PFSK-1 (cell line): ENCODE data around the gene VWA3A.

Source experiments
- FOXP2 ChIP-seq: optimal IDR thresholded peaks from 2 replicates; pipeline ENCODE3; 2011; ENCODE audit warnings: borderline replicate concordance, control low read depth, inconsistent platforms; ENCODE audit not compliant: insufficient read depth; ENCODE audit errors: extremely low read length, extremely low read depth
- POLR2AphosphoS5 ChIP-seq: IDR thresholded peaks from 2 replicates; pipeline ENCODE4 v1.6.1; 2012; ENCODE audit warnings: low read depth, mild to moderate bottlenecking, control low read depth, low read length, moderate library complexity
- SIN3A ChIP-seq: IDR thresholded peaks from 2 replicates; pipeline ENCODE4 v1.6.1; 2012; ENCODE audit warnings: mild to moderate bottlenecking, low read length, moderate library complexity, borderline replicate concordance; ENCODE audit not compliant: insufficient read depth
- TAF1 ChIP-seq: IDR thresholded peaks from 2 replicates; pipeline ENCODE4 v1.6.1; 2012; ENCODE audit warnings: low read length, control low read depth, borderline replicate concordance; ENCODE audit not compliant: insufficient read depth
- TF ChIP-seq, protein P1 (sequence below), 2 experiments: IDR thresholded peaks; 2 replicates each; pipeline versions ENCODE4 v1.6.1 to v1.8.0; 2011 to 2012; ENCODE audit warnings: low read depth in 2 of 2, low read length in 2 of 2, control low read depth in 1 of 2, inconsistent platforms in 1 of 2, mild to moderate bottlenecking in 1 of 2, moderate library complexity in 1 of 2; ENCODE audit not compliant: insufficient read depth in 1 of 2

The VWA3A gene

GRCh38 chr16:22190081-22190775 is 97.9 kb downstream of the VWA3A start:
- TF ChIP-seq TAF1 = no peak
- TF ChIP-seq SIN3A = 0 out of 2 replicates have a peak, but pooled peaks have one; percentile 36
- TF ChIP-seq POLR2AphosphoS5 = no peak
- TF ChIP-seq, protein P1, sequence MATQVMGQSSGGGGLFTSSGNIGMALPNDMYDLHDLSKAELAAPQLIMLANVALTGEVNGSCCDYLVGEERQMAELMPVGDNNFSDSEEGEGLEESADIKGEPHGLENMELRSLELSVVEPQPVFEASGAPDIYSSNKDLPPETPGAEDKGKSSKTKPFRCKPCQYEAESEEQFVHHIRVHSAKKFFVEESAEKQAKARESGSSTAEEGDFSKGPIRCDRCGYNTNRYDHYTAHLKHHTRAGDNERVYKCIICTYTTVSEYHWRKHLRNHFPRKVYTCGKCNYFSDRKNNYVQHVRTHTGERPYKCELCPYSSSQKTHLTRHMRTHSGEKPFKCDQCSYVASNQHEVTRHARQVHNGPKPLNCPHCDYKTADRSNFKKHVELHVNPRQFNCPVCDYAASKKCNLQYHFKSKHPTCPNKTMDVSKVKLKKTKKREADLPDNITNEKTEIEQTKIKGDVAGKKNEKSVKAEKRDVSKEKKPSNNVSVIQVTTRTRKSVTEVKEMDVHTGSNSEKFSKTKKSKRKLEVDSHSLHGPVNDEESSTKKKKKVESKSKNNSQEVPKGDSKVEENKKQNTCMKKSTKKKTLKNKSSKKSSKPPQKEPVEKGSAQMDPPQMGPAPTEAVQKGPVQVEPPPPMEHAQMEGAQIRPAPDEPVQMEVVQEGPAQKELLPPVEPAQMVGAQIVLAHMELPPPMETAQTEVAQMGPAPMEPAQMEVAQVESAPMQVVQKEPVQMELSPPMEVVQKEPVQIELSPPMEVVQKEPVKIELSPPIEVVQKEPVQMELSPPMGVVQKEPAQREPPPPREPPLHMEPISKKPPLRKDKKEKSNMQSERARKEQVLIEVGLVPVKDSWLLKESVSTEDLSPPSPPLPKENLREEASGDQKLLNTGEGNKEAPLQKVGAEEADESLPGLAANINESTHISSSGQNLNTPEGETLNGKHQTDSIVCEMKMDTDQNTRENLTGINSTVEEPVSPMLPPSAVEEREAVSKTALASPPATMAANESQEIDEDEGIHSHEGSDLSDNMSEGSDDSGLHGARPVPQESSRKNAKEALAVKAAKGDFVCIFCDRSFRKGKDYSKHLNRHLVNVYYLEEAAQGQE (IDR thresholded peaks at IDR 0.05; ENCODE audit: insufficient read depth in 1 of 2, low read depth in 2 of 2, low read length in 2 of 2) = no peak
- peak; percentile 24 for TF ChIP-seq FOXP2

DNA sequence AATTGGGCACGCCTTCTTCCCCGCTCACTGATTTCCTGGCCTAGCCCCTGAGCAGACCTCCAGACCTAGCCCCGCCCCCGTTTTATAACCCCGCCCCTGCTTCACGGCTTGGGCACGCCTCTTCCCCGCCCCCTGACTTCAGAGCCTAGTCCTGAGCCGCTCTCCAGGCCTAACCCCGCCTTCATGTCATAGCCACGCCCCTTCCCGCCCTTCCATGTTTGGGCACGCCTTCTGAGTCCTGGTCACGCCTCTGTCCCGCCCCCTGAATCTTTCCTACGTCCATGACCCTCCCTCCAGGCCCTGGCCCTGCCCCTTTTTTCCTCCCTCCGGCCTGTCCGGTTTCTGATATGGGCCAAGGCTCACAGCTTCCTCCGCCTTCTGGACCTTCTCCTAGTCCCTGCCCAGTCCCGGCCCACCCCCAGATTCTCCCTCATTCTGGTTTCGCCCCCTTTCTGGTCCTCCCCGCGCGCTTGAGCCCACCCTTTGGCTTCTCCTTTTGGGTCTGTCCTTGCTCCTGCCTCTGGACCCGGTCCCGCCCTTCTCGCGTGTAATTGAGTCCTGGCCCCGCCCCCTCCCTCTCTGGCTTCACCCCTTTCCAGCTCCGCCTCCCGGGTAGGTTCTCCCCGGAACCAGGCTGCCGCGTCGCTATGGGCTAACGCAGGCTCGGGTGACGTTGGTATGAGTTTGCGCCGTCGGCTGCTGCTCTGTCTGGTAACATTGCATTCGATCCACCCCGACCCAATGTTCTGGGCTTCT is 98.6 kb downstream of the VWA3A start:
- TF ChIP-seq TAF1 (no peak), FOXP2 (peak; percentile 1)

DNA sequence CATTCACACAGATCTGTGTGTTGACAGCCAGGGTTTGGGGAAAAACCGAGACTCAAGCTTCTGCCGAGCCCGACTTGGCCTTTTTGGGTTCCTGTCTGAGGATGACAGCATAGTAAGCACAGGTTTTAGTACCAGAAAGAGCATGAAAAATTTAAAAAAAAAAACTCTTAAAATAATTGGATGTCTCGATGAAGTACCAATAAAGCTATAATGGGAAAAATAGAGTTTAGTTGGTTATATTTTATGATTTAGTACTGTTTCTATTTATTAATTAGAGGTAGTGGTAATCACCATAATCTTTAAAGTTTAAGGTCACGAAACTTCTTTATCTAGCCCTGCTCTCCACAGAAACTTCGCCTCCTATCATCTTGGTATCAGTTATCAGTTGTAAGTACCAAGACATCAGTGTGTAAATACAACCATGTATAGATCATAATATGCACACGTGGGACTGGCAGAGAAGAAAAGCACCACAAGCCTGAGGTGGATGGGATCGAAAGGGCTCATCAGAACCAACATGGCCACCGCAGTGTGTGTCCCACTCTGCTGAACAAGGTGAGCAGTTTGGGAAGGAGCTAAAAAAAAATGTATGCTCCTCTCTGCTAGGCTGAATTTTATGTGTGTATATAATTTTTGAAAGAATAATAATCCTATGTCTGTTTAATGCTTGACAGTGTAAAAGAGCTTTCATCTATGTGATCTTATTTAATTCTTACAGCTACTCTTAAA is 99.4 kb downstream of the VWA3A start:
- TF ChIP-seq, protein P1 (IDR thresholded peaks at IDR 0.05; ENCODE audit: insufficient read depth in 1 of 2, low read depth in 2 of 2, low read length in 2 of 2) = no peak
- TF ChIP-seq SIN3A (no peak), TAF1 (no peak), FOXP2 (no peak), POLR2AphosphoS5 (no peak)

DNA sequence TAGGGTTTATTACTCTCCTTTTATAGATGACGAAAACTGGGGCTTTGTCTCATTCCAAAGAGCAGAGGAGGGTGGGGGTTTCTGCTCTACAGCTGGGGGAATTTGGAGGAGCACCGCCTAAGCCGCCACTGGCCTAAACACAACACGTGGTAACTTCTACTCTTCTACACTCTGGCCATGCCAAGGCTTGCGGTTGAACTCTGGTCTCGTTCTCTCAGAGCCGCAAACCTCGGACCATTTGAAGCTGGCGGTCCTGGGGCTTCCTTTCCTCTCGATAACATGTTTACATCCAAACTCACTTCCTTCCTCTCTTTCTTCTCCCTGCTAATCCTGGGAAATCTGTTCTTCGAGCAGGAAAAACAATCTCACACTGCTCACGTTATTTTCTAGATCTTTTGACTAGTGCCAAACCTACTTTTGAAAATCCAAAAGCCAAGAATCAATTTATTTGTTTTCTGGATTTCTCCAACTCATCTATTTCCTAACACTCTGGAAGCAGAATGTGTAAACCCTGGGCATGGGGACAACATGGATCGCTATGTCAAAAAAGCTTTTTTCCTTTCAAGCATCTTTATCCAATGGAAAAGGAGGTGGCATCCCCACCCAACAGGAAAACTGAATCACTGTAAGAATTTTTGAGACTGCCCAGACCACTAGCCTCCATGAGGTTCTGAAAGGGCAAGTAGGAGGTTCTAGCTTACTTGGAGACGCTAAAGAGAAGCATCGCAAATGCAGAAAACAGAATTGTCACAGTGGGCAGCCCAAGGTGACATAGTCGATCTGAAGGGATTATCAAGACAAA is 100.1 kb downstream of the VWA3A start:
- TF ChIP-seq TAF1 (no peak), FOXP2 (no peak), SIN3A (no peak), POLR2AphosphoS5 (no peak)
- TF ChIP-seq, protein P1 (IDR thresholded peaks at IDR 0.05; ENCODE audit: insufficient read depth in 1 of 2, low read depth in 2 of 2, low read length in 2 of 2) = no peak

DNA sequence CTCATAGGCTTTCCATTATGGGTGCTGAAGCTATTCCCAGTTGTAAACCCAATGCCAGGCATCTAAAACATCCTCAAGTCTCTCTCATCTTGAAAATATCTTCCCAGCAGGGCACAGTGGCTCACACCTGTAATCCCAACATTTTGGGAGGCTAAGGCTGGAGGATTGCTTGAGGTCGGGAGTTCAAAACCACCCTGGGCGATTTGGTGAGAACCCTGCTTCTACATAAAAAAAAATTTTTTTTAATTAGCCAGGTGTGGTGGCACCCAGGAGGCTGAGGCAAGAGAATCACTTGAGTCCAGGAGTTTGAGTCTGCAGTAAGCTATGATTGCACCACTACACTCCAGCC is 100.7 kb downstream of the VWA3A start:
- TF ChIP-seq, protein P1 (IDR thresholded peaks at IDR 0.05; ENCODE audit: insufficient read depth in 1 of 2, low read depth in 2 of 2, low read length in 2 of 2) = no peak
- TF ChIP-seq TAF1 (no peak), FOXP2 (no peak), POLR2AphosphoS5 (no peak), SIN3A (no peak)
